SK-N-MC (cell line): ENCODE measurements around the gene C4B.

Source experiments
- EZH2 ChIP-seq: fragments of 200-600 bp; sonication (generic); IDR thresholded peaks from one replicate; pipeline ENCODE4 v1.6.1; 2017; ENCODE audit warnings: antibody characterized with exemption
- POLR2AphosphoS5 ChIP-seq: IDR thresholded peaks from 2 replicates; pipeline ENCODE4 v1.6.1; 2012; ENCODE audit warnings: mild to moderate bottlenecking, low read depth, low read length, borderline replicate concordance

DNA sequence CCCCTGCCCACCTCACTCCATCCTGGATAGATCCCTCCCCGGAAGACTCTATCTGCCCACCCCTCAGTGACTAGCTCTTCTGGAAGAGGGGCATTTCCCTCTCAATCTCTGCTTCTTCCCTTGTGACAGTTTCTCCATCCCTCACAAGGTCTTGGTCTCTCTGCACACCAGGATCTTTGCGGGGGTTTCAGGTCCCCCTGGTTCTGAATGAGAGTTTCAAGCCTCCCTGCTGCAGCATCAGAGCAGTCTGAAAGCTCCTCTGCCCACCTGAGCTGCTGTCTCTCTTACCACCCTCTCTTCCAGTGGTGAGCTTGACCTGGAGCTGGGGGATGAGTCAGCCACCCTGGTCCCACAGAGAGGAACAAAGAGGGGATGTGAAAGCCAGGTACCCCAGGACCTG, 70.2 kb downstream of the C4B start:
- no peak for TF ChIP-seq EZH2
- TF ChIP-seq POLR2AphosphoS5: no peak
